NOMO-1 treated with DMSO at 0.1 percent for 48 hours (cell line): ENCODE measurements around the gene PLEKHH2.
"Not testable (repeated sequence)": the region's sequence is repeated elsewhere in the genome, so short reads cannot be mapped to it uniquely, and the experiment has no call there.

ENCODE experiments used
- DNase-seq: peaks from one replicate; lab custom pipeline; 2025; ENCODE audit not compliant: unreplicated experiment; lab: John Stamatoyannopoulos, UW

The PLEKHH2 gene

GRCh38 chr2:43715300-43716098 is 78.4 kb downstream of the PLEKHH2 start:
- no peak for DNase-seq

- DNase-seq, result peak; percentile 22
These were observed 80.3 kb downstream of the PLEKHH2 start for GRCh38 chr2:43717322-43717721.

- DNase-seq, result no peak
These were observed 81.6 kb downstream of the PLEKHH2 start for GRCh38 chr2:43718530-43719124.

GRCh38 chr2:43724728-43725526 is 87.9 kb downstream of the PLEKHH2 start:
- DNase-seq, result no peak

GRCh38 chr2:43725711-43726246 is 88.7 kb downstream of the PLEKHH2 start:
- no peak for DNase-seq

GRCh38 chr2:43726961-43727633 is 90.0 kb downstream of the PLEKHH2 start:
- not testable (repeated sequence) for DNase-seq

GRCh38 chr2:43727634-43728014 is 90.6 kb downstream of the PLEKHH2 start:
- DNase-seq, result no peak

GRCh38 chr2:43729491-43730174 is 92.6 kb downstream of the PLEKHH2 start:
- no peak for DNase-seq

GRCh38 chr2:43731211-43731610 is 94.2 kb downstream of the PLEKHH2 start:
- no peak for DNase-seq

- DNase-seq, result no peak
These were observed 99.6 kb downstream of the PLEKHH2 start for GRCh38 chr2:43736637-43737036.

GRCh38 chr2:43737097-43737854 is 100.2 kb downstream of the PLEKHH2 start:
- no peak for DNase-seq

- DNase-seq, result no peak
These were observed 100.8 kb downstream of the PLEKHH2 start for GRCh38 chr2:43737855-43738254.

GRCh38 chr2:43738257-43738656 is 101.2 kb downstream of the PLEKHH2 start:
- DNase-seq, result no peak

GRCh38 chr2:43743706-43744105 is 106.6 kb downstream of the PLEKHH2 start:
- no peak for DNase-seq

GRCh38 chr2:43745457-43745856 is 108.4 kb downstream of the PLEKHH2 start:
- DNase-seq, result no peak

GRCh38 chr2:43748333-43748732 is 111.3 kb downstream of the PLEKHH2 start:
- no peak for DNase-seq

- DNase-seq, result no peak
These were observed 112.5 kb downstream of the PLEKHH2 start for GRCh38 chr2:43749583-43749982.

GRCh38 chr2:43751476-43751990 is 114.5 kb downstream of the PLEKHH2 start:
- no peak for DNase-seq

- no peak for DNase-seq
These were observed 115.2 kb downstream of the PLEKHH2 start for GRCh38 chr2:43752302-43752701.
